AG04449 (cell line): Measurements from ENCODE around the gene SGF29.
"Not testable (repeated sequence)": the region's sequence is repeated elsewhere in the genome, so short reads cannot be mapped to it uniquely, and the experiment has no call there.

ENCODE experiments used
- CTCF ChIA-PET: fragments of 350-600 bp; formaldehyde crosslinking; extraction: SDS; loops from one replicate; lab custom pipeline; 2021; ENCODE audit warnings: antibody characterized with exemption; lab: Yijun Ruan, JAX
- POLR2A ChIA-PET: fragments of 400-600, 350-600 bp; formaldehyde crosslinking; extraction: SDS; loops from one replicate; lab custom pipeline; 2020; ENCODE audit warnings: antibody characterized with exemption, inconsistent platforms; lab: Yijun Ruan, JAX
- DNase-seq: peaks from one replicate; pipeline ENCODE4 v3.0.0-alpha.2; 2010; ENCODE audit warnings: low read depth, low spot score
- H3K4me3 ChIP-seq: 2 replicates; pipeline ENCODE4 v1.5.1; 2011; ENCODE audit warnings: low read depth, mild to moderate bottlenecking, control low read depth, low read length
- TF ChIP-seq, protein P1 (sequence below): IDR thresholded peaks from one replicate; pipeline ENCODE4 v1.5.1; 2011; ENCODE audit warnings: mild to moderate bottlenecking, moderate library complexity, low read length, control low read depth, inconsistent platforms; ENCODE audit not compliant: insufficient read depth; ENCODE audit errors: missing control alignments

Gene SGF29

DNA sequence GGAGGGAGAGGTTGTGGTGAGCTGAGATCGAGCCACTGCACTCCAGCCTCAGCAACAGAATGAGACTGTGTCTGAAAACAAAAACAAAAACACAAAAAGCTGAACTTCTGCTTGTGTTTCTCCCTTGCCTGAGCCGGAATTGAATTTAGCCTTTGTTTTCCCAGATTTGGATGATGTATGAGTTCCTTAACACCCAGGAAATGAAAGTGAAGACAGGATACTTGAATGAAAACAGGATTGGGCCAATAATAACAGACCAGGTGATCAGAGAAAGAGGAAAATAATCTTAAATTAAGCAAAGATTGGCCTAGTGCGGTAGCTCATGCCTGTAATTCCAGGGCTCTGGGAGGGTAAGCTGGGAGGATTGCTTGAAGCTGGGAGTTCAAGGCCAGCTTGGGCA, 13.4 kb upstream of the SGF29 start:
- H3K4me3 ChIP-seq, result no peak overlapping the region
- POLR2A ChIA-PET, result no interaction called here
- TF ChIP-seq, protein P1, sequence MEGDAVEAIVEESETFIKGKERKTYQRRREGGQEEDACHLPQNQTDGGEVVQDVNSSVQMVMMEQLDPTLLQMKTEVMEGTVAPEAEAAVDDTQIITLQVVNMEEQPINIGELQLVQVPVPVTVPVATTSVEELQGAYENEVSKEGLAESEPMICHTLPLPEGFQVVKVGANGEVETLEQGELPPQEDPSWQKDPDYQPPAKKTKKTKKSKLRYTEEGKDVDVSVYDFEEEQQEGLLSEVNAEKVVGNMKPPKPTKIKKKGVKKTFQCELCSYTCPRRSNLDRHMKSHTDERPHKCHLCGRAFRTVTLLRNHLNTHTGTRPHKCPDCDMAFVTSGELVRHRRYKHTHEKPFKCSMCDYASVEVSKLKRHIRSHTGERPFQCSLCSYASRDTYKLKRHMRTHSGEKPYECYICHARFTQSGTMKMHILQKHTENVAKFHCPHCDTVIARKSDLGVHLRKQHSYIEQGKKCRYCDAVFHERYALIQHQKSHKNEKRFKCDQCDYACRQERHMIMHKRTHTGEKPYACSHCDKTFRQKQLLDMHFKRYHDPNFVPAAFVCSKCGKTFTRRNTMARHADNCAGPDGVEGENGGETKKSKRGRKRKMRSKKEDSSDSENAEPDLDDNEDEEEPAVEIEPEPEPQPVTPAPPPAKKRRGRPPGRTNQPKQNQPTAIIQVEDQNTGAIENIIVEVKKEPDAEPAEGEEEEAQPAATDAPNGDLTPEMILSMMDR, result no peak
- DNase-seq, result no peak
- CTCF ChIA-PET, result interaction anchor here (1.2 to 2.3 kb wide), 3 partner anchors 10 to 14 kb away, joined by 3 to 7 read pairs (median 5); partner anchors contain the start of gene SGF29

DNA sequence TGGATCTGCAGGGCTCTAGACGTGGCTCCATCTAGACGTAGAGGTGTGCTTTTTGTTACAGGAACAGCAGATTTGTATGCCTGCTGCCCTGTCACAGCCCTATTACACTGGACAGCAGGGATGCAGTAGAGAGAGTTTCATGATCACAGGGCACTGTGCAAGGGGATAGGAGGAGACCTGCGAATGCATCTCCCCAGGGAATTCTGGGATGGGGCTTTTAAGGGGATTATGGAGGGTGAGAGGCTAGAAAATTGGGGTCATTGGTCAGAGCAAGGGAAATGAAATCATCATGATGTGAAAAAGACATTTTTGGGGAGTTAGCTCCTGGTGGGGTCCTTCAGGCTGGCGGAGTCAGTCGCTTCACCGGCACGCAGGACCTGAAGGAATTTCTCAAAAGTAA, 11.1 kb upstream of the SGF29 start:
- TF ChIP-seq, protein P1, result no peak
- no peak for DNase-seq
- no peak overlapping the region for H3K4me3 ChIP-seq
- ChIA-PET POLR2A (no interaction called here), CTCF (no interaction called here)

DNA sequence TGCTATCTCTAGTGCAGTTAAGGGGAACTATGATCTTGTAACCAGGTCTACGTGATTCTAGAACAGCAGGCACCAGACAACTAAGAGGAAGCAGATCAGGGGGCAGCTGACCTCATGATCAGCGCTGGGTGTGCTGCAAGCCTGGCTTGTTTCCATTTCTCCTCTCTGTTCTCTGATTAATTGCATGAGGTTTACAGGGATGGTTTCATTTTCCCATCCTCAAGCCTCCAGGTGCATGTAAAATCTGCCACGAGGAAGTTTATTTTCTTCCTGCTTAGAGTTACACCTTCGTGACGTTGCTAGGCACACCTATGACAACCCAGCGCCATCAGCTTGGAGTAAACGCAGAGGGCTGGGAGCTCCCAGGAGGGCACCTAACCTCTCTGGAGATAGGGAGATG, 10.6 kb upstream of the SGF29 start:
- no peak overlapping the region for H3K4me3 ChIP-seq
- ChIA-PET CTCF (no interaction called here), POLR2A (no interaction called here)
- DNase-seq, result no peak
- TF ChIP-seq, protein P1, result no peak

- no peak overlapping the region for H3K4me3 ChIP-seq
- TF ChIP-seq, protein P1, result no peak
- no peak for DNase-seq
- ChIA-PET POLR2A (no interaction called here), CTCF (interaction anchor here (1.7 kb wide), 1 partner anchor 10 kb away, joined by 4 read pairs; no protein-coding TSS in a partner anchor)
Measured at GRCh38 chr16:28544998-28545397, 8.7 kb upstream of the SGF29 start.

- DNase-seq, POLR2A ChIA-PET, H3K4me3 ChIP-seq, CTCF ChIA-PET: not testable (repeated sequence)
Measured at GRCh38 chr16:28545964-28546363, 7.8 kb upstream of the SGF29 start.

DNA sequence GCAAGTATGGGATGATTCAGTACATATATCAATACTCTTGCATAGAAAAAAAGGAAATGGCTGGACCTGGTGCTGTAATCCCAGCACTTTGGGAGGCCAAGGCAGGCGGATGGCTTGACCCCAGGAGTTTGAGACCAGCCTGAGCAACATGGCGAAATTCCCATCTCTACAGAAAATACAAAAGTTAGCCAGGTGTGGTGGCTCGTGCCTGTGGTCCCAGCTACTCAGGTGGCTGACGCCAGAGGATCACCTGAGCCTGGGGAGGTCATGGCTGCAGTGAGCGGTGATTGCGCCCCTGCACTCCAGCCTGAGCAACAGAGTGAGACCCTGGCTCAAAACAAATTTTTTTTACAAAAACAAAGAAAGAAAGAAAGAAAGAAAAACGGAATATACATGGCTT, 7.1 kb upstream of the SGF29 start:
- POLR2A ChIA-PET, result no interaction called here
- no peak for DNase-seq
- TF ChIP-seq, protein P1, result no peak
- no peak overlapping the region for H3K4me3 ChIP-seq
- CTCF ChIA-PET, result no interaction called here

DNA sequence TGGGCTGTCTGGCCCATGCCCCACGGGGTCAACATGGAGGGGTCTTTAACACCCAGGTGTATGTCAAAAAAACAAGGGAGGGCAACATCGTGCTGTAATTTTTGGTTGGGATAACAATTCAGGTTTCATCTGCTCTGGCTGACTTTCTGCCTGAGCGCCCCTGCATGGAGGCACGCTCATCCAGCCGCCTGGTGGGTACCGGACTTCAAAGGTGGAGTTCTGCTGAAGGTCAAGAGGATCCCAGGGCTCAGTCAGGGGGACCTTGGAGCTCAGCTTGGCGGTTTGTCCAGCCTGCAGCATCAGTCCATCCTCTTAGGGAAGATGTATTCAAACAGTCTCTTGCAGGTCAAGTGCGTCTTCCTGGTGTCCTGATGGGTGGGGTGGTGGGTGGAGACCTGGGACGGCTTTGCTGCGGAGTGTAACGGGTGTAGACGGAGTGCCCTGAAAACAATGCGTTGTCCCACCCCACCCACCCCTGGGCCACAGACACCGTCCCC, 5.4 kb upstream of the SGF29 start:
- POLR2A ChIA-PET, result no interaction called here
- no peak for DNase-seq
- TF ChIP-seq, protein P1, result no peak
- CTCF ChIA-PET, result interaction anchor here (0.7 to 2.2 kb wide), 3 partner anchors 16 to 398 kb away, joined by 3 to 5 read pairs (median 3); no protein-coding TSS in a partner anchor
- H3K4me3 ChIP-seq, result no peak overlapping the region
